ENCODE data around the gene PSME1. TPM values are rescaled to one million over a fixed set of nuclear protein-coding genes. Genes with fewer than 3 reads are reported as not detected.

PSME1 gene
- total and polyA plus RNA-seq, 2 donors (not counting 1 experiment from before 2014, with no cell fraction given): 177 to 266 TPM

GRCh38 chr14:24123424-24124417 lies 12.3 kb upstream of the PSME1 start:
- TF ChIP-seq CTCF (conservative IDR thresholded peaks at IDR 0.05 in 1 of 2, IDR thresholded peaks at IDR 0.05 in 1 of 2; ENCODE audit: low read depth in 1 of 2, low read length in 2 of 2) (no peak), EZH2 (IDR thresholded peaks at IDR 0.05; ENCODE audit: low read length, missing control alignments) (no peak)
- no peaks in the 10 kb centered on the region for H4K20me1 ChIP-seq (ENCODE audit: control insufficient read depth, extremely low read depth, insufficient read depth, low read length)
- no peak overlapping the region for H2AFZ ChIP-seq (ENCODE audit: low read length)
- no peaks in the 10 kb centered on the region for H3K27me3 ChIP-seq (ENCODE audit: control insufficient read depth, insufficient read depth, low read length)
- no peak overlapping the region for H3K4me3 ChIP-seq (replicated peaks in 1 of 4; ENCODE audit: control extremely low read depth in 1 of 4, insufficient read depth in 1 of 4, low read depth in 3 of 4, low read length in 4 of 4)
- no peaks in the 10 kb centered on the region for H3K9me3 ChIP-seq (ENCODE audit: control insufficient read depth, insufficient read depth, low read depth, low read length)
- no peaks in the 10 kb centered on the region for H3K79me2 ChIP-seq (ENCODE audit: control insufficient read depth, insufficient read depth, low read length)
- H3K27ac ChIP-seq (ENCODE audit: insufficient read depth, low read length): no peak overlapping the region
- H3K36me3 ChIP-seq (ENCODE audit: control insufficient read depth, insufficient read depth, low read length): peaks cover 3% of the 10 kb centered on the region
- no peaks in the 10 kb centered on the region for H3K4me1 ChIP-seq (ENCODE audit: control insufficient read depth, extremely low read depth, insufficient read depth, low read length)
- H3K4me2 ChIP-seq (ENCODE audit: extremely low read depth, insufficient read depth, low read length): no peak overlapping the region
- H3K9ac ChIP-seq (ENCODE audit: insufficient read depth, low read length): no peak overlapping the region
- no peak for DNase-seq (ENCODE audit: low read depth in 2 of 2)

DNA sequence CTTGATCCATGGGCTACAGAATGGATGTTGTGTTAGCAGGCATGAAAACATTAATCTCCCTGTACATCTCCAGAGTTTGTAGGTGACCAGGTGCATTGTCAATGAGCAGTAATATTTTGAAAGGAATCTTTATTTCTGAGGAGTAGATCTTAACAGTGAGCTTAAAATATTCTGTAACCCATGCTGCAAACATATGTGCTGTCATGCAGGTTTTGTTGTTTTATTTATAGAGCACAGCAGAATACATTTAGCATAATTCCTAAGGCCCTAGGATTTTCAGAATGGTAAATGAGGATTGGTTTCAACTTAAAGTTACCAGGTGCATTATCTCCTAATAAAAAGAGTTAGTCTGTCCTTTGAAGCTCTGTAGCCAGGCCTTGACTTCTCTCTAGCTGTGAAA lies 9.1 kb upstream of the PSME1 start:
- DNase-seq (ENCODE audit: low read depth in 2 of 2): no peak
- Histone ChIP-seq H3K4me1 (ENCODE audit: control insufficient read depth, extremely low read depth, insufficient read depth, low read length) (no peaks in the 10 kb centered on the region), H2AFZ (ENCODE audit: low read length) (no peak overlapping the region), H3K9ac (ENCODE audit: insufficient read depth, low read length) (no peak overlapping the region), H3K4me2 (ENCODE audit: extremely low read depth, insufficient read depth, low read length) (no peak overlapping the region), H3K9me3 (ENCODE audit: control insufficient read depth, insufficient read depth, low read depth, low read length) (no peaks in the 10 kb centered on the region), H3K79me2 (ENCODE audit: control insufficient read depth, insufficient read depth, low read length) (no peaks in the 10 kb centered on the region), H3K4me3 (replicated peaks in 1 of 4; ENCODE audit: control extremely low read depth in 1 of 4, insufficient read depth in 1 of 4, low read depth in 3 of 4, low read length in 4 of 4) (no peak overlapping the region), H3K36me3 (ENCODE audit: control insufficient read depth, insufficient read depth, low read length) (peaks cover 3% of the 10 kb centered on the region), H3K27me3 (ENCODE audit: control insufficient read depth, insufficient read depth, low read length) (no peaks in the 10 kb centered on the region), H4K20me1 (ENCODE audit: control insufficient read depth, extremely low read depth, insufficient read depth, low read length) (no peaks in the 10 kb centered on the region), H3K27ac (ENCODE audit: insufficient read depth, low read length) (no peak overlapping the region)
- TF ChIP-seq EZH2 (IDR thresholded peaks at IDR 0.05; ENCODE audit: low read length, missing control alignments) (no peak), CTCF (conservative IDR thresholded peaks at IDR 0.05 in 1 of 2, IDR thresholded peaks at IDR 0.05 in 1 of 2; ENCODE audit: low read depth in 1 of 2, low read length in 2 of 2) (no peak)

DNA sequence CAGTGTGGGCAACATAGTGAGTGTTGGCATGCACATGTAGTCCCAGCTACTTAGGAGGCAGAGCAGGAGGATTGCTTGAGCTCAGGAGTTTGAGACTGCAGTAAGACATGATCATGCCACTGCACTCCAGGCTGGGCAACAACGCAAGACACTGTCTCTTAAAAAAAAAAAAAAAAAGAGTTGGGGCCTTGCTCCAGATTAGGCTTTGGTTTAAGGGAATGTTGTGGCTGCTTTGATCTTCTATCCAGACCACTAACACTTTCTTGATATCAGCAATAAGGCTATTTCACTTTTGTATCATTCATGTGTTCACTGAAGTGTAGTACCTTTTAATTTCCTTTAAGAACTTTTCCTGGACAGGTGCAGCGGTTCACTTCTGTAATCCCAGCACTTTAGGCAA lies 8.3 kb upstream of the PSME1 start:
- no peak overlapping the region for H3K4me2 ChIP-seq (ENCODE audit: extremely low read depth, insufficient read depth, low read length)
- no peak for TF ChIP-seq CTCF (conservative IDR thresholded peaks at IDR 0.05 in 1 of 2, IDR thresholded peaks at IDR 0.05 in 1 of 2; ENCODE audit: low read depth in 1 of 2, low read length in 2 of 2)
- TF ChIP-seq EZH2 (IDR thresholded peaks at IDR 0.05; ENCODE audit: low read length, missing control alignments): no peak
- H3K9me3 ChIP-seq (ENCODE audit: control insufficient read depth, insufficient read depth, low read depth, low read length): no peaks in the 10 kb centered on the region
- H3K79me2 ChIP-seq (ENCODE audit: control insufficient read depth, insufficient read depth, low read length): no peaks in the 10 kb centered on the region
- no peak for DNase-seq (ENCODE audit: low read depth in 2 of 2)
- no peak overlapping the region for H3K4me3 ChIP-seq (replicated peaks in 1 of 4; ENCODE audit: control extremely low read depth in 1 of 4, insufficient read depth in 1 of 4, low read depth in 3 of 4, low read length in 4 of 4)
- H3K27me3 ChIP-seq (ENCODE audit: control insufficient read depth, insufficient read depth, low read length): no peaks in the 10 kb centered on the region
- H3K27ac ChIP-seq (ENCODE audit: insufficient read depth, low read length): no peak overlapping the region
- no peak overlapping the region for H3K9ac ChIP-seq (ENCODE audit: insufficient read depth, low read length)
- peaks cover 3% of the 10 kb centered on the region for H3K36me3 ChIP-seq (ENCODE audit: control insufficient read depth, insufficient read depth, low read length)
- H4K20me1 ChIP-seq (ENCODE audit: control insufficient read depth, extremely low read depth, insufficient read depth, low read length): no peaks in the 10 kb centered on the region
- no peaks in the 10 kb centered on the region for H3K4me1 ChIP-seq (ENCODE audit: control insufficient read depth, extremely low read depth, insufficient read depth, low read length)
- no peak overlapping the region for H2AFZ ChIP-seq (ENCODE audit: low read length)

Measured in fibroblast of lung (primary cell).